Spleen (tissue), 11 donors: Measurements from ENCODE around the gene TCEA3. TPM values are rescaled to one million over a fixed set of nuclear protein-coding genes. Genes with fewer than 3 reads are reported as not detected.

ENCODE experiments used
- DNase-seq: peaks from one replicate; pipeline ENCODE4 v3.0.0-alpha.2; 2020
- H3K27ac ChIP-seq, 8 donors: fragments of 200-600 bp; sonication (generic) in 7 of 8; 1 replicate in 4 of 8; 2 replicates in 4 of 8; pipeline versions ENCODE4 v1.5.0 to v1.8.0; 2016 to 2021; ENCODE audit warnings: inconsistent platforms in 4 of 8, mild to moderate bottlenecking in 4 of 8, moderate library complexity in 1 of 8
- H3K27me3 ChIP-seq, 7 donors: fragments of 200-600 bp; sonication (generic) in 6 of 7; replicated peaks in 1 of 7; 1 replicate in 4 of 7; 2 replicates in 3 of 7; pipeline versions ENCODE4 v1.5.0 to v1.8.0; 2016 to 2021; ENCODE audit warnings: inconsistent platforms in 3 of 7, mild to moderate bottlenecking in 1 of 7
- H3K36me3 ChIP-seq, 6 donors: fragments of 200-600 bp; sonication (generic) in 5 of 6; 1 replicate in 4 of 6; 2 replicates in 2 of 6; pipeline versions ENCODE4 v1.5.0 to v1.8.0; 2016 to 2021; ENCODE audit warnings: inconsistent platforms in 2 of 6
- H3K4me1 ChIP-seq, 6 donors: fragments of 200-600 bp; sonication (generic) in 5 of 6; 1 replicate in 3 of 6; 2 replicates in 3 of 6; pipeline versions ENCODE4 v1.5.0 to v1.8.0; 2016 to 2021; ENCODE audit warnings: inconsistent platforms in 3 of 6
- H3K4me3 ChIP-seq, 8 donors: fragments of 200-600 bp; sonication (generic) in 7 of 8; 1 replicate in 4 of 8; 2 replicates in 4 of 8; pipeline versions ENCODE4 v1.5.0 to v1.8.0; 2016 to 2021; ENCODE audit warnings: inconsistent platforms in 4 of 8, mild to moderate bottlenecking in 4 of 8, moderate library complexity in 2 of 8
- H3K9me3 ChIP-seq, 8 donors: fragments of 200-600 bp; sonication (generic) in 7 of 8; 1 replicate in 4 of 8; 2 replicates in 4 of 8; pipeline versions ENCODE4 v1.5.0 to v1.8.0; 2016 to 2021; ENCODE audit warnings: inconsistent platforms in 4 of 8
- CTCF ChIP-seq, 11 experiments: fragments of 200-600 bp in 7 of 11; fragments of 450-650 bp in 4 of 11; sonication (generic) in 4 of 11; IDR thresholded peaks in 8 of 11; conservative IDR thresholded peaks in 3 of 11; 1 replicate in 7 of 11; 2 replicates in 4 of 11; pipeline versions ENCODE4 v1.4.0 to v1.8.0; 2016 to 2021; ENCODE audit warnings: antibody characterized with exemption in 11 of 11, inconsistent platforms in 4 of 11, mild to moderate bottlenecking in 1 of 11
- POLR2A ChIP-seq, 3 donors: fragments of 450-650 bp; IDR thresholded peaks; one replicate each; pipeline ENCODE4 v1.5.1; 2017; ENCODE audit warnings: antibody characterized with exemption in 3 of 3, mild to moderate bottlenecking in 1 of 3
- POLR2AphosphoS5 ChIP-seq, 3 donors: sonication (generic); formaldehyde crosslinking; IDR thresholded peaks; one replicate each; pipeline ENCODE4 v1.5.1; 2017; ENCODE audit warnings: antibody characterized with exemption in 3 of 3
- WGBS, 5 donors: extraction: QIAGEN DNeasy Blood & Tissue Kit in 3 of 5; methylation state at CpG; one replicate each; pipeline versions ENCODE4 v1.1.5 to v1.1.7; 2013 to 2018; 5-methylcytosine and 5-hydroxymethylcytosine counted together
- intact Hi-C: fragments of 100-400 bp; cut with DNase I; formaldehyde crosslinking; loops from one replicate; pipeline ENCODE4 v1.15.0; 2023; ENCODE audit warnings: low total_unique reads
- polyA plus RNA-seq, 3 donors: library from polyadenylated mRNA; stranded (reverse); fragments of 200-250 nt; gene quantifications; one replicate each; pipeline ENCODE4 v1.2.1, GENCODE V29; 2013
- total RNA-seq, 7 donors: library from RNA; depleted of rRNA in 3 of 7; stranded (reverse); fragments of >200 nt in 3 of 7; fragmentation: NEBNext Ultra II Directional in 4 of 7; extraction: Animal tissue kit (Norgen Biotek cat#: 25700) in 4 of 7; gene quantifications; one replicate each; pipeline versions ENCODE4 v1.1.0 to v1.2.1, GENCODE V29; 2016 to 2021
- donor health status: healthy with polysubstance abuse.
- donor health status: DM: no; HTN: no; CAD: no; lungs with moderate emphysema.
- donor health status: DM: no; HTN: no; CAD: no.
- donor health status: Bipolar disorder and iron deficiency.
- donor health status: healthy.
- donor health status: DM: no; HTN: no; CAD: no.
- donor health status: DM: yes; HTN: yes; CAD: no.

The TCEA3 gene
- total and polyA plus RNA-seq, 10 donors: 4.6 to 19.6 (median 10.5) TPM

- DNase-seq: no peak
- TF ChIP-seq POLR2A (IDR thresholded peaks at IDR 0.05): no peak
- TF ChIP-seq POLR2AphosphoS5 (IDR thresholded peaks at IDR 0.05): no peak
- TF ChIP-seq CTCF (IDR thresholded peaks at IDR 0.05 in 8 of 11, conservative IDR thresholded peaks at IDR 0.05 in 3 of 11): no peak
- Histone ChIP-seq H3K4me1 (peaks cover 14 to 46% (median 26%) of the 10 kb centered on the region in 6 donors), H3K36me3 (no peaks in the 10 kb centered on the region), H3K9me3 (no peaks in the 10 kb centered on the region), H3K27me3 (no peaks in the 10 kb centered on the region), H3K27ac (peak overlapping the region in 1 of 8 donors; percentile 2), H3K4me3 (no peak overlapping the region)
- 83 to 91% (median 86%) methylated on average over 8 of the region's 8 CpGs for WGBS, 5 donors
- intact Hi-C loops: no loop called here
These were observed 17.4 kb downstream of the TCEA3 start for GRCh38 chr1:23407016-23407630.

- H3K27me3 ChIP-seq: no peaks in the 10 kb centered on the region
- DNase-seq: no peak
- peak overlapping the region in 4 of 8 donors; percentile 25 to 62 (median 30) for H3K27ac ChIP-seq
- H3K9me3 ChIP-seq: no peaks in the 10 kb centered on the region
- TF ChIP-seq CTCF (IDR thresholded peaks at IDR 0.05 in 8 of 11, conservative IDR thresholded peaks at IDR 0.05 in 3 of 11) (no peak), POLR2A (IDR thresholded peaks at IDR 0.05) (no peak), POLR2AphosphoS5 (IDR thresholded peaks at IDR 0.05) (no peak)
- no peak overlapping the region for H3K4me3 ChIP-seq
- H3K4me1 ChIP-seq: peaks cover 14 to 48% (median 28%) of the 10 kb centered on the region in 6 donors
- 74 to 85% (median 81%) methylated on average over 3 of the region's 3 CpGs for WGBS, 5 donors
- intact Hi-C loops: no loop called here
- no peaks in the 10 kb centered on the region for H3K36me3 ChIP-seq
These were observed 18.6 kb downstream of the TCEA3 start for GRCh38 chr1:23405946-23406345.

- peaks cover 14 to 58% (median 27%) of the 10 kb centered on the region in 6 donors for H3K4me1 ChIP-seq
- H3K27ac ChIP-seq: peak overlapping the region in 6 of 8 donors; percentile 6 to 64 (median 44)
- H3K9me3 ChIP-seq: no peaks in the 10 kb centered on the region
- DNase-seq: peak; percentile 93
- peak overlapping the region in 1 of 8 donors; percentile 27 for H3K4me3 ChIP-seq
- intact Hi-C loops: no loop called here
- no peaks in the 10 kb centered on the region for H3K36me3 ChIP-seq
- no peaks in the 10 kb centered on the region for H3K27me3 ChIP-seq
- TF ChIP-seq POLR2AphosphoS5 (IDR thresholded peaks at IDR 0.05): peak; percentile 59 to 68 (median 63)
- peak; percentile 76 to 94 (median 91) for TF ChIP-seq CTCF (IDR thresholded peaks at IDR 0.05 in 8 of 11, conservative IDR thresholded peaks at IDR 0.05 in 3 of 11)
- no peak for TF ChIP-seq POLR2A (IDR thresholded peaks at IDR 0.05)
- WGBS, 5 donors: 12 to 15% (median 12%) methylated on average over 18 to 19 of the region's 19 CpGs
These were observed 20.6 kb downstream of the TCEA3 start for GRCh38 chr1:23403735-23404486.

GRCh38 chr1:23403355-23403734, 21.2 kb downstream of the TCEA3 start:
- Histone ChIP-seq H3K9me3 (no peaks in the 10 kb centered on the region), H3K4me3 (peak overlapping the region in 1 of 8 donors; percentile 27), H3K27ac (peak overlapping the region in 6 of 8 donors; percentile 6 to 64 (median 44)), H3K27me3 (no peaks in the 10 kb centered on the region), H3K4me1 (peaks cover 14 to 53% (median 27%) of the 10 kb centered on the region in 6 donors), H3K36me3 (no peaks in the 10 kb centered on the region)
- WGBS, 5 donors: 89 to 95% (median 92%) methylated on average over 4 of the region's 4 CpGs
- DNase-seq: no peak
- TF ChIP-seq CTCF (IDR thresholded peaks at IDR 0.05 in 8 of 11, conservative IDR thresholded peaks at IDR 0.05 in 3 of 11): no peak
- intact Hi-C loops: no loop called here
